ENCODE data around the gene GAMT.

Gene GAMT

GRCh38 chr19:1386945-1387683, 14.2 kb downstream of the GAMT start:
- no peak for DNase-seq (ENCODE audit: low read depth in 4 of 4, low spot score in 1 of 4)

- DNase-seq (ENCODE audit: low read depth in 4 of 4, low spot score in 1 of 4): no peak
These were observed 15.5 kb downstream of the GAMT start for GRCh38 chr19:1385816-1386215.

- no peak for DNase-seq (ENCODE audit: low read depth in 4 of 4, low spot score in 1 of 4)
These were observed 16.7 kb downstream of the GAMT start for GRCh38 chr19:1384478-1385110.

GRCh38 chr19:1384085-1384462, 17.3 kb downstream of the GAMT start:
- DNase-seq (ENCODE audit: low read depth in 4 of 4, low spot score in 1 of 4): no peak

GRCh38 chr19:1383312-1384084, 17.8 kb downstream of the GAMT start, which contains the start of gene NDUFS7:
TSS of gene NDUFS7 (plus strand) at chr19:1383907. CDS start at chr19:1383927, 20 bp downstream.
- DNase-seq (ENCODE audit: low read depth in 4 of 4, low spot score in 1 of 4): peak; percentile 81 to 98 (median 86)

- DNase-seq (ENCODE audit: low read depth in 4 of 4, low spot score in 1 of 4): no peak
These were observed 18.4 kb downstream of the GAMT start for GRCh38 chr19:1383017-1383311.

GRCh38 chr19:1382250-1382649, 19.1 kb downstream of the GAMT start:
- no peak for DNase-seq (ENCODE audit: low read depth in 4 of 4, low spot score in 1 of 4)

- no peak for DNase-seq (ENCODE audit: low read depth in 4 of 4, low spot score in 1 of 4)
These were observed 21.3 kb downstream of the GAMT start for GRCh38 chr19:1379961-1380489.

- DNase-seq (ENCODE audit: low read depth in 4 of 4, low spot score in 1 of 4): no peak
These were observed 22.0 kb downstream of the GAMT start for GRCh38 chr19:1379126-1379905.

- no peak for DNase-seq (ENCODE audit: low read depth in 4 of 4, low spot score in 1 of 4)
These were observed 23.2 kb downstream of the GAMT start for GRCh38 chr19:1377965-1378785.

- DNase-seq (ENCODE audit: low read depth in 4 of 4, low spot score in 1 of 4): no peak
These were observed 24.0 kb downstream of the GAMT start for GRCh38 chr19:1377176-1377964.

GRCh38 chr19:1376415-1376805, 24.9 kb downstream of the GAMT start:
- no peak for DNase-seq (ENCODE audit: low read depth in 4 of 4, low spot score in 1 of 4)

GRCh38 chr19:1374250-1374577, 27.1 kb downstream of the GAMT start:
- DNase-seq (ENCODE audit: low read depth in 4 of 4, low spot score in 1 of 4): no peak

- DNase-seq (ENCODE audit: low read depth in 4 of 4, low spot score in 1 of 4): no peak
These were observed 27.6 kb downstream of the GAMT start for GRCh38 chr19:1373534-1374249.

GRCh38 chr19:1373042-1373533, 28.3 kb downstream of the GAMT start:
- no peak for DNase-seq (ENCODE audit: low read depth in 4 of 4, low spot score in 1 of 4)

- no peak for DNase-seq (ENCODE audit: low read depth in 4 of 4, low spot score in 1 of 4)
These were observed 30.6 kb downstream of the GAMT start for GRCh38 chr19:1370579-1371361.

- DNase-seq (ENCODE audit: low read depth in 4 of 4, low spot score in 1 of 4): no peak
These were observed 32.0 kb downstream of the GAMT start for GRCh38 chr19:1369214-1369805.

Measured in stimulated activated CD4-positive, alpha-beta T cell treated with anti-CD3 and anti-CD28 coated beads, Interleukin-1b, Interleukin-23, amount 100 ng/mL, for 24 hours (primary cell).